KOPT-K1 (cell line): ENCODE measurements around the gene DRAP1.

ENCODE experiments used
- H3K27ac ChIP-seq: fragments of 200-600 bp; sonication (generic); 2 replicates; pipeline ENCODE4 v1.5.1; 2016; ENCODE audit warnings: antibody characterized with exemption, mild to moderate bottlenecking, low read depth, low read length; ENCODE audit not compliant: poor library complexity, severe bottlenecking
- H3K36me3 ChIP-seq: fragments of 200-600 bp; sonication (generic); 2 replicates; pipeline ENCODE4 v1.5.1; 2017; ENCODE audit warnings: antibody characterized with exemption, mild to moderate bottlenecking, low read length, moderate library complexity; ENCODE audit not compliant: insufficient read depth
- H3K9me3 ChIP-seq: fragments of 200-600 bp; sonication (generic); 2 replicates; pipeline ENCODE4 v1.5.1; 2017; ENCODE audit warnings: antibody characterized with exemption, low read length, mild to moderate bottlenecking; ENCODE audit not compliant: insufficient read depth, poor library complexity, severe bottlenecking

The DRAP1 gene

DNA sequence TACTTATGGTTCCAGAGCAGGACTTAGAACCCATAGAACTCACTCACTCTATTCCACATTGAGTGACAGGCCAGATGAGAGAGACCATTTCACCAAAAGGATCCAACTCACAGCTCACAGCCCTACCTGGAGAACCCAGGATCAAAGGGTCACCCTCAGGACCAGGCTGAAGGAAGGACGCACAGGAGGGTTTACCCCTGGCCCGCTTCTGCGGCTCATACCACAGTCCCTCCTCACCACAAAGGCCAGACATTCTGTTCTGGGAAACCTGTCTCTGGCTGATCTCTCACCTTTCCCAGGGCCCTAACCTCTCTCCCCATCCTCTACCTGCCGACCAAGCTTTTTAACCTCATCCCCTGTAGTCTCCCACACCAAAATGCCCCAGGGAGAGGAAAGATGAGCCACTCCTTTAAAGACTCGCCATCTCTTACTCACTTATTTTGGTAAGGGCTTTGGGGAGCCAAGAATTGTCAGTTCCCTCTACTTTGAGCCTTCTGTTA is 23.7 kb upstream of the DRAP1 start:
- H3K36me3 ChIP-seq = no peaks in the 10 kb centered on the region
- no peak overlapping the region for H3K27ac ChIP-seq
- H3K9me3 ChIP-seq = no peaks in the 10 kb centered on the region

GRCh38 chr11:65896034-65896999 is 22.9 kb upstream of the DRAP1 start:
- Histone ChIP-seq H3K36me3 (no peaks in the 10 kb centered on the region), H3K9me3 (no peaks in the 10 kb centered on the region), H3K27ac (no peak overlapping the region)

DNA sequence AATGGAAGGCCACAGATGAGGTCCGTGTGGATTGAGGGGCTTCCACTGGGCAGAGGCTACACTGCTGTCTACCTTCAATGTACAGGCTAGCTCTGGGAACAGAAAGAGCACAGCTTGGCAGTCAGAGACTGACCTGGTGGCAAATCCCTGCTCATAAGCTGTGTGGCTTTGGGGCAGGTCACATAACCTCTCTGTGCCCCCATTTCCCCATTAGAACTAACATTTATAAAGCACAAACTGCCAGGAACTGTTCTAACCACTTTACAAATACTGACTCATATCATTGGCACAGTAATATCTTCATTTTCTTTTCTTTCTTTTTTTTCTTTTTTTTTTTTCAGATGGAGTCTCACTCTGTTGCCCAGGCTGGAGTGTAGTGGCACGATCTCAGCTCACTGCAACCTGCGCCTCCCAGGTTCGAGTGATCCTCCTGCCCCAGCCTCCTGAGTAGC is 22.2 kb upstream of the DRAP1 start:
- Histone ChIP-seq H3K9me3 (no peaks in the 10 kb centered on the region), H3K27ac (no peak overlapping the region), H3K36me3 (no peaks in the 10 kb centered on the region)

- no peaks in the 10 kb centered on the region for H3K36me3 ChIP-seq
- H3K27ac ChIP-seq = no peak overlapping the region
- no peaks in the 10 kb centered on the region for H3K9me3 ChIP-seq
Observed at GRCh38 chr11:65898656-65899355, 20.4 kb upstream of the DRAP1 start.

DNA sequence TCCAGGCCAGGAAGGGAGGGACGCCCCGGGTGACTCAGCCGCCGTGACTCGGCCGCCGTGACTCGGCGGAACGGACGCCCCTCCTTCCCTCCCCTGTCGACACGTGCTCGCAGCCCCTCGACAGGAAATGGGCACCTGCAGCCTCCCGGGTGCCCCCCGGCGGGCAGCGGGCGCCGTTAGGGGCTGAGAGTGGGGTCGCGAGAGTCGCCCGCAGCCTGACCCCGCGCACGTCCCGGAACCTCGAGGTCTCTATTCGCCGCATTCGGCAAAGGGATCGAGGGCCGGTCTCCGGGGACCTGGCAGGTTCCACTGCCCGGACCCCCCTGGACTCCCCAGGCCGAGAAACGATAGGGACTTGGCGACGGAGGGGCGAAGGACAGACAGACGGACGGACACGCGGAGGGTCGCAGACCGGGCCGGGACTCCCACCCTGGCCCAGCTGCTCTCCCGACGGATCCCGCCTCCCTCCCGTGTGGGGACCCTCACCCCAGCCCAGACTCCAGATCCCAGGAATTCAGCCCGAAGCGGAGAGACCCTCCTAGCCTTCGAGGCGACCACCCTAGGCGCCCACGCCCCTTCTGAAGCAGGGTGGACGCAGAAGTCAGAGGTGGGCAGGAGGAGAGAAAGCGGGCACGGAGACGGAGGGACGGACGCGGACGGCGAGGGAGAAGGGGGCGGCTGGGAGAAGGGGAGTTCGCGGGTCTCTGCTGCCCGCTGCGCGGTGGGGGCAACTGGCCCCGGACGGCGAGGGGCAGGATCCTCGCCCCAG is 19.7 kb upstream of the DRAP1 start:
- Histone ChIP-seq H3K27ac (no peak overlapping the region), H3K36me3 (no peaks in the 10 kb centered on the region), H3K9me3 (no peaks in the 10 kb centered on the region)

GRCh38 chr11:65900125-65900898 is 18.9 kb upstream of the DRAP1 start, which contains the start of gene FOSL1:
TSS of gene FOSL1 (minus strand) at chr11:65900388. CDS start at chr11:65900339, 49 bp downstream.
- no peak within 1 kb of the TSS for H3K27ac ChIP-seq
- no peaks in the 10 kb centered on the region for H3K36me3 ChIP-seq
- H3K9me3 ChIP-seq = no peaks in the 10 kb centered on the region

DNA sequence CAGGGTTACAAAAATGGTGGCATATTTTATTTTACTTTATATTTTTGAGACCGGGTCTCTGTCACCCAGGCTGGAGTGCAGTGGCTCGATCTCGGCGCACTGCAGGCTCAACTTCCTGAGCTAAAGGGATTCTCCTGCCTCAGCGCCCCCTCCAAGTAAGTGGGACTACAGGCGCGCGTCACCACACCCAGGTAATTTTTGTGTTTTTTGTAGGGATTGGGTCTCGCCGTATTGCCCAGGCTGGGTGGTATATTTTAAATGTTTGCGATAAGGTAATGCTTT is 18.4 kb upstream of the DRAP1 start:
- H3K27ac ChIP-seq = no peak overlapping the region

GRCh38 chr11:65903068-65903481 is 16.2 kb upstream of the DRAP1 start:
- Histone ChIP-seq H3K27ac (no peak overlapping the region), H3K9me3 (no peaks in the 10 kb centered on the region), H3K36me3 (no peaks in the 10 kb centered on the region)

More for the DNA sequence above, 18.4 kb upstream of the DRAP1 start:
- no peaks in the 10 kb centered on the region for H3K36me3 ChIP-seq
- no peaks in the 10 kb centered on the region for H3K9me3 ChIP-seq

DNA sequence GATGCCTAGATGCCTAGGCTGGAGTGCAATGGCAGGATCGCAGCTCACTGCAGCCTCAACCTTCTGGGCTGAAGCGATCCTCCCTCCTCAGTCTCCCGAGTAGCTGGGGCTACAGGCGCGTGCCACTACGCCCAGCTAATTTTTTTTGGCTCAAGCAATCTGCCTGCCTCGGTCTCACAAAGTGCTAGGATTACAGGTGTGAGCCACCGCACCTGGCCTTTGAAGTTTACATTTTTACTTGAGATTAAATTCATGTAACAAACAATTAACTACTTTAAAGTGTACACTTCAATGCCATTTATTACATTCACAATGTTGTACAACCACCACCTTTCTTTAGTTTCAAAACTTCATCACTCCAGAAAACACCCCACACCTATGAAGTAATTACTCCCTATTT is 15.5 kb upstream of the DRAP1 start:
- Histone ChIP-seq H3K27ac (no peak overlapping the region), H3K36me3 (no peaks in the 10 kb centered on the region), H3K9me3 (no peaks in the 10 kb centered on the region)

- Histone ChIP-seq H3K36me3 (no peaks in the 10 kb centered on the region), H3K27ac (no peak overlapping the region), H3K9me3 (no peaks in the 10 kb centered on the region)
Observed at GRCh38 chr11:65906602-65907001, 12.6 kb upstream of the DRAP1 start.

GRCh38 chr11:65907878-65908277 is 11.3 kb upstream of the DRAP1 start:
- Histone ChIP-seq H3K9me3 (no peaks in the 10 kb centered on the region), H3K27ac (no peak overlapping the region), H3K36me3 (no peaks in the 10 kb centered on the region)

GRCh38 chr11:65911682-65912568 is 7.3 kb upstream of the DRAP1 start:
- Histone ChIP-seq H3K9me3 (no peaks in the 10 kb centered on the region), H3K27ac (no peak overlapping the region), H3K36me3 (no peaks in the 10 kb centered on the region)

DNA sequence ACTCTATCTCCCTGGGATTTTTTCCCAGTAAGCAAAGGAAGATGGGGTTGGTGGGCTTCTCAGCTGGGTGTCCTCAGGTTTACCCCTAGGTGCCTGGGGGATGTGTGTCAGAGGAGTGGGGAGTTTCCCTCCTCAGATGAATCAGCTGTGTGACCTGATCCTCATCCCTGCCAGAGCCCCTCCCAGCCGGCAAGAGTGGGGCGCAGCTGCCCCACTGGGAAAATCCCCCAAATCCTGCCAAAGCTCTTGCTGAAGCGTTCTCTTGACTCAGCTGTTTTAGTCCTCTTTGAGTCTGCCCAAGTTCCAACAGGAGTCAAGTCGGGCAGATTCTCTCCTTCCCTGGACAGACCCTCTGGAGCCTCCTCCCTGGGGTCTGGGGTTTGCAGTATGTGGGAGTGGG is 6.4 kb upstream of the DRAP1 start:
- Histone ChIP-seq H3K9me3 (no peaks in the 10 kb centered on the region), H3K36me3 (no peaks in the 10 kb centered on the region), H3K27ac (no peak overlapping the region)
